GM12892 (cell line): ENCODE data around the gene TRIM2.

ENCODE experiments used
- DNase-seq: peaks from one replicate; pipeline ENCODE4 v3.0.0; 2011; ENCODE audit not compliant: insufficient read length
- FAIRE-seq: peaks from 2 replicates; lab custom pipeline; 2011; peaks lifted over from hg19 to GRCh38; lab: Jason Lieb, UNC
- POLR2A ChIP-seq: IDR thresholded peaks from 2 replicates; pipeline ENCODE4 v1.6.1; 2011; ENCODE audit warnings: low read depth, low read length, control low read depth
- POLR2AphosphoS5 ChIP-seq: IDR thresholded peaks from 2 replicates; pipeline ENCODE4 v1.6.1; 2011; ENCODE audit warnings: low read depth, low read length, control low read depth
- TAF1 ChIP-seq: IDR thresholded peaks from 2 replicates; pipeline ENCODE4 v1.6.1; 2011; ENCODE audit warnings: low read depth, mild to moderate bottlenecking, control low read depth, low read length, borderline replicate concordance

The TRIM2 gene

DNA sequence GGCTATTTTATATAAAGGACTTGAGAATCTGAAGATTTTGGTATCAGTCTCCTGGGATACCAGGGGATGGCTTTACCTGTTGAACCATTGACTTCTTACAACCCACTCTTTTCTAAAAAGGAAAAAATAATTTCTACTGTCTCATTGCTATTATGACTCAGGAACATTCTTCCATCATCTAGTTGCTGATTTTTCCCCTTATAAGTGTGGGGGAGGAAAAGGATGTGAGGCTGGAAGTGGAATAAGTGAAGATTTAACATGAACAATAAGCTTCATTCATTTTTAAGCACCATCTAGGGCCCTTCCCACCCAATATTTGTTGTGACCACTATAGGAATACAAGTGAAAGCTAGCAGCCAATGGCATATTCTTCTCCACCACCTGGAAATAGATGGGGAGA is 129.6 kb downstream of the TRIM2 start:
- no peak for FAIRE-seq
- no peak for TF ChIP-seq POLR2AphosphoS5
- no peak for TF ChIP-seq TAF1
- no peak for TF ChIP-seq POLR2A
- no peak for DNase-seq

DNA sequence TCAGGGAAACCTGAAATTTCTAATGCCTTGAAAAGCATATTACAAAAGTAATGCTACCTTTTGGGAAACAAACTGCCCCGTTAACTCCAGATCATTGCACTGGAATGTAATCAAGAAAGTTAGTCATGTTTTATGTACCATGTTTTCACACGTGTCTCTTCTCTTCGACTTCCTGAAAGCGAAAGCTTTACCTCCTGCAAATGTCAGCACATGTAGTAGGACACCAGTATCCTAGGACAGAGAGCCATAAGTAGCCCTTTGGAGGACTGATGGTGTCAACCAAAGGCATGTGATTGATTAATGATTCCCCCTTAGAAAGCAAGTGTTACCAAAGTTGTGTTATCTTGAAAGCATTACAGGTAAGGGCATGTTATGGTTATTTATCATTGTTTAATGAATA is 131.4 kb downstream of the TRIM2 start:
- DNase-seq (no peak), FAIRE-seq (no peak)
- TF ChIP-seq POLR2A (no peak), TAF1 (no peak)

DNA sequence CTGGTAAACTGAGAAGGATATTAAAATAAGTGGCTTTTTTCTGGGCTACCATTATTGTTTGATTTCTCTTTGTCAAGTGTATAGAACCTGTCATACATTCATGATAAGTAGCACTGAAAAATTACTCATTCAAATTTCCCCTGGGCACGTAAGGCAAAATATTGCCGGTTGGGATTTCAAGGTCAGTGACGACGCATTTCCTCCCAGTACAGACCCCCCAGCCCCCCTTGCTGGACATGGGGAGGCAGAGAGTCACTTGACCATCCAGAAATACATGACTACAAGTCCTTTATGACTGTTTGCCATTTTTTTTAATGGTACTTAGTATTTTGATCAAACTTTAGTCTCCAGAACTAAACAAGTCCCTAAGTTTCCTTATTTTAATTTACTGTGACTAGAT is 133.4 kb downstream of the TRIM2 start:
- DNase-seq (no peak), FAIRE-seq (no peak)

DNA sequence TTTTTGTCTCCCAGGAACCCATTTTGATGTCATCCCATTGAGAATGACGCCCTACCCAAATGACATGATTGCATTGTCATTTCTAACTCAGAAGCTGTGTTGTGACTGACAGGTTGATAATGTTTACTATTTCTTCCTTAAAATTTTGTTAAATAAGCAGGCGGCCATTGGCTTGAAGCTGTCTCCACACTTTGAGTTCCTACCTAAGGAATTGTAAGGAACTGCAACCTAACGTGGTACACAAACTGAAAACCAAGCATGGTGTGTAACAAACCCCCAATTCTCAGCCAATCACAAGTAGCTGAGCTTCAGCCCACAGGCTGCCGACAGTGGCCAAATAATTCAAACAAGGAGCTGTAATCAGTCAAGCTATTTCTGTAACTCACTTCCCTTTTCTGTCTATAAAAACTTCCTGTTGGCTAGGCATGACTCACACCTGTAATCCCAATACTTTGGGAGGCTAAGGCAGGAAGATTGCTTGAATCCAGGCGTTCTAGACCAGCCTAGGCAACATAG is 137.4 kb downstream of the TRIM2 start:
- no peak for FAIRE-seq
- no peak for TF ChIP-seq POLR2A
- no peak for TF ChIP-seq TAF1
- TF ChIP-seq POLR2AphosphoS5: no peak
- no peak for DNase-seq

More for the DNA sequence above, 133.4 kb downstream of the TRIM2 start:
- TF ChIP-seq POLR2A (no peak), TAF1 (no peak), POLR2AphosphoS5 (no peak)

DNA sequence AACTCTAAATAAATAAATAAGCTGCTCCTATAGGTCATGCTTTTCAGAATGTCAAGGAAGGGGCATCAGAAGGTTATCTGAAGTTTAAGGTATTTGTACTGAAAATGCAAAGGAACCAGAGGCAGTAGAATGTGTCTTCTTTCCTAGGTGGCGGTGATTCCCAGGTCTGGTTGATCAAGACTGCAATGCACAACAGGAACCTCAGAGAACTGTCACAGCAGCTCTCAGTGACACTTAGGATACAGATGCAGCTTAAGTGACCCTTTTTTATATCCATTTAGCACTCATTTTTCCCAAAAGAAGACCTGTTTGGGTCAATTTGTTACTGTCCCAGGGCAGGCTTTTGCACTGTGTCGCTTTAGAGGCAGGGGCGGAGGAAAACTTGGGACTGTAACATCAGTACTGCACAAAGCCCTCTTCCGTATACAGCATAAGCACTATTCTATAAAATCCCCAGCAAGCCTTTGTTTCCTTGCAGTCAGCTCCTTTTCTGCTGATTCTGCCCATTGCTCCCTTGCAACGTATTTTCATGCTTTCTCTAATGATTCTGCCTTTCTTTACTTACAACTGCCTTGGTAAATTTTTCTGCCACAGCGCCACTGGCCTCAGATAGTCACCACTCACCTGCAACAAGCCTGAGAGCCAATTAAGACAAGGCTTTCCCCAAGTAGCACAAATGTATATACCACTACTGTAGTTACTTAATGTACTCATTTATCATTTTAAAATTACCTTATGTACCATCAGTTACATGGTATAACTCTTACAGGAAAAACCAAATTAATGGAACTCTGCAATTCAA is 138.7 kb downstream of the TRIM2 start:
- FAIRE-seq: no peak
- no peak for DNase-seq
- TF ChIP-seq POLR2A (no peak), POLR2AphosphoS5 (no peak), TAF1 (no peak)

DNA sequence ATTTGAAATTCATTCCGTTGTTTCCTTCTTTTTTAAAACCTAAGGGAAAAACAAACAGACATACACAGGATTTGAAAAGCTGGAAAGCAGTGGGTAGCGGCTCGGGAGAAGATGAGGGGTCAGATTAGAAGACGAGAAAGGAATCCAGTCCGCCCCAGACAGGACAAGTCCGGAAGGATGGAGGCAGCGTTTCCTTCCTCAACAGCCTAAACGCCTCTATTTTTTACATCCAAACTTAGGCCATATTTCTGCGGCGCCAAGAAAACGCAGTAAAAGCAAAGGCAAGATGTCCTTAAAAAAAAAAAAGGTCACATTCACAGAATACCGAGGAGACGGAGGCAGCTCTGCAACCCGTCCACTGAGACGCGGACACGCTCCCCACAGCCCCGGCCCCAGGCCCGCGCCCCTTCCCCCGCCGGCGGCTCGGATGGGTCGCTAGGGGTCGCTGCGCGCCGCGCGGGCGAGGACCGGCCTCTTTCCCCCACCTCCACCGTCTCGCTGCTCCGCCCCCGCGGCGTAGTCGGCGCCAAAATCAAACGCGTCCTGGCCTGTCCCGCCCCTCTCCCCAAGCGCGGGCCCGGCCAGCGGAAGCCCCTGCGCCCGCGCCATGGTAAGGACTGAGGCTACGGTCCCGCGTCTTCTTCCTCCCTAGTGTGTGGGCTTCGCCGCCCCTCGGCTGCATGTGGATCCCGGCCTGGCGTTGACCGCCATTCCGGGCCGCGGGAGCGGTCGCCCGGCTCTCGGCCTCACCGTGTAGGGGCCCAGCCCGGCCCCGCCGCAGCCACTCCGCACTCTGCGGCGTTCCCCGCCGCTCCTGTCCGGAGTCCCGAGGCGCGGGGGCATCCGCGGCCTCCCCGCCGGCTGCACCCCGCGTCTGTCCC is 140.1 kb downstream of the TRIM2 start, which contains the start of gene MND1:
Gene MND1, plus strand, starts transcription at position 558 of the 881 bp plus-strand sequence. Its CDS starts 50 bp downstream, at position 608.
- DNase-seq (peak; percentile 84), FAIRE-seq (peak; percentile 93)
- TF ChIP-seq POLR2A (peak; percentile 71), TAF1 (no peak)

DNA sequence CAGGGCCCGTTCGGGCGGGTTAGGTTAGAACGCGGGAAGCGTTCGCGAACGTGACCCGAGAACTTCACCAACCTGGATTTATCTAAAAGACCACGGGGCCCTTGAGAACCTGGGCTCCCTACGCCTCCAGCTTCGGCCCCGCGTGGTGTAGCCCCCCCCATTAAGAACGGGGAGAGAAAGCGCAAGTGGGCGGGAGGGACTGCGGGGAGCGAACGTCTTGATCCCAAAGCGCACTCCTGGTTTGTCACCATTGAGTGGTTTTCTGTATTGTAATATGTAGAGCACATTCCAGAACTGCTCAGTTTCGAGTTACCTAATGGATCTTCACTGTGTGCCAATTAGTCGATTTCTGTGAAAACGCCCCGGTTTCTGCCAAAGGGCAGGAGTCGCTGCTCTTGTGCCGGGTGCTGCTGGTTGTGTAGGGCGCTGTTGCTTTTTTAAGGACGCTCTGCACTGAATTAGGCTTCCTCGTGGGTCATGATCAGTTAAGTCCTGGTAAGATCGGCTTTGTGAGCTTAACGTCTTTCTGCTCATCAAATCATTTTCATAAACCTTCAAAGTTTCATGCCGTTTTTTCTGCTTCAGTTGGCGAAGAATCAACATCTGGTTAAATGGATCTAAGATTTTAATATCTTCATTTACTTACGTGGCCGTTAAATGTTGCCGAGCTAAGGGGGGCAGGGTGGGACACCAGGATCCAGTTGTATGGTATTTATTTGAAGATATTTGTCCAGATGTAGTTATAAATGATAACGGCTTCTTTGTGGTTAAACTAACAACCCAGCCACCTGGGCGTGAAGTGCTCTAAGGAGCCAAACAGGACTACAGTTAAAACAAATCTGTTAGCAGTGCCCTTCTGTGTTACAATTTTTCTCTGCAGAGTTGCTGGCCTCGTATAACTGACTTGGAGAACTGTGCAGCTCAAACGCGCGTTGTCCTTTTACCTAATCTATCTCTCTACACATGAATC is 141.1 kb downstream of the TRIM2 start:
- peak; percentile 17 for DNase-seq
- TF ChIP-seq POLR2AphosphoS5 (no peak), POLR2A (no peak), TAF1 (no peak)
- FAIRE-seq: peak; percentile 85

DNA sequence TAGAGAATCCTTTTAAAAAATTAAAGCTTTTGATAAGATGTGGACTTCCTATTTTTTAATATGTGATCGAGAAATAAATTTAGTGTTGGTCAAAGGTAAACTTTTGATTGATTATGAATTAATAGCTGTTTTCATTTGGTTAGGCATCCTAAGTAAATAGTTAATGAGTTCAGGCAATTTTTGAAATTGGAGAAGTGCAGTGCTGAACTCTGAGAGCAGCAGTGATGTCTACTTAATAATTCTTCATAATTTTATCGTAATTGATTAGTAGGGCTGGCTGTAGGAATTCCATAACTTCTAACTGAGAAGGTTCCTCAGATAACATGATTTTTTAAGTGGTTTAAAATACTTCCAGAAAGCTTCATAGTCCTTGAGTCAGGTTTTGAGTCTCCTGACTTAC is 141.8 kb downstream of the TRIM2 start:
- no peak for FAIRE-seq
- no peak for DNase-seq
- TF ChIP-seq POLR2A: no peak
- no peak for TF ChIP-seq POLR2AphosphoS5
- TF ChIP-seq TAF1: no peak

DNA sequence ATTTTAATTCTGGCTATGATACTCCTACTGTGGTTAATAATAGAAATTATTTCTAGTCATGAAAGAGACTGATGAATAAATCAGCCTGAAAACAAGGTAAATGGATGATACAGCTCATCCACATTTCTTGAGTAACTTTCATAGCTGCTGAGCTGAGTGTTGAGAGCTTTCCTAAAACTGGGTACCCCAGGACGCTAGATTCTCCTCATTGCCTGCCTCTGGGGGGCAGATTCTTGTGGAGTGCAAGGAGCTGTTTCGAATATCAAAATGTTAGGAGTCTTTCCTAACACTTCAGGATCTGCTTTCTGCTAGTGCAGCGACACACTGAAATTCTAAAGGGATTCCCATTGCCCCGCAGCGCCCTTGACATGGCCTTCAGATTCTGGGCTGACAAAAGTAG is 142.3 kb downstream of the TRIM2 start:
- no peak for TF ChIP-seq TAF1
- no peak for TF ChIP-seq POLR2A
- TF ChIP-seq POLR2AphosphoS5: no peak
- no peak for FAIRE-seq
- DNase-seq: no peak

DNA sequence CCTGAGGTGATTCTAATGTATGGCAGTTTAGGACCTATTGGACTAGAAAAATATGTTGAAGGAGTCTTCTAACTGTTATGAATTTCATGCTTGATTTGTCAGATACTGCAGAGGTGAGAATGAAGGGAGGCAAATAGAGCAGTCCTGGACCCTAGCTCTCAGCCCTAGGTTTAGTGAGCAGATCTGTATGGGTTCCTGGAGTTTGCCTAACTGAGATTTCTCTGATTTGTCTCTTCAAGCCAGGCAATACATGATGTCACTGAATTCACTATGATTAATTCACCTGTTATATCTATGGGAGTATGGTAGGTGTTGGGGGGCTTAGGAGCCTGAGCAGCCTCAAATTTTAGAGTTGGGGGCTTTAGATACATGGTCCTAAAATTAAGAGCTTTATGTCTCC is 142.9 kb downstream of the TRIM2 start:
- no peak for FAIRE-seq
- DNase-seq: no peak
- TF ChIP-seq POLR2AphosphoS5: no peak
- no peak for TF ChIP-seq POLR2A
- no peak for TF ChIP-seq TAF1

DNA sequence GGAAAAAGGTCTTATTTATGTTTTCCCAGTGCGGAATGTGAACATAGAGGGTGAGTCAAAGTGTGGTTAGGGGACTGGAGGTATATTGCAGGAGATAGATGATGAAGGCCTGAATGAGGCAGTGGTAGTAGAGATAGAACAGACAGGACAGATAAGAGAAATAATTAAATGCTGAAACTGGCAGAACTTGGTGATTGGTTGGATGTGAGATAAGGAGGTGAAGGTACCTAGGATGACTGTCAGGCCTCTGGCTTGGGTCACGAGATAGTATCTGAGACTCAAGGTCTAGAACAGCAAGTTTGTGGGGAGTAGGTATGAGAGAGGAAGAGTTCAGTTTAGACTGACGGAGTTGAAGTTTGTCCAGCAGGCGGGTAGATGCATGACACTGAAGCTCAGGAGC is 143.8 kb downstream of the TRIM2 start:
- DNase-seq (no peak), FAIRE-seq (peak; percentile 46)
- TF ChIP-seq TAF1 (no peak), POLR2A (no peak), POLR2AphosphoS5 (no peak)
